CD14-positive monocyte (primary cell): ENCODE data around the gene MAP3K20. TPM values are rescaled to one million over a fixed set of nuclear protein-coding genes. Genes with fewer than 3 reads are reported as not detected.

Experiments used
- DNase-seq, 3 donors: peaks; one replicate each; pipeline ENCODE4 v3.0.0-alpha.2; 2011 to 2022
- H2AFZ ChIP-seq: 2 replicates; pipeline ENCODE4 v1.6.0; 2012; ENCODE audit warnings: mild to moderate bottlenecking, low read depth, low read length, inconsistent platforms; ENCODE audit not compliant: insufficient read depth, poor library complexity, severe bottlenecking
- H3K27ac ChIP-seq, 2 donors: 1 replicate in 1 of 2; 2 replicates in 1 of 2; pipeline ENCODE4 v1.5.1; 2012 to 2013; ENCODE audit warnings: low read length in 2 of 2, control low read depth in 1 of 2, inconsistent platforms in 1 of 2, low read depth in 1 of 2, mild to moderate bottlenecking in 1 of 2
- H3K27me3 ChIP-seq, 2 donors: one replicate each; pipeline versions ENCODE4 v1.6.0 to v1.6.1; 2011 to 2013; ENCODE audit warnings: low read length in 2 of 2; ENCODE audit not compliant: control insufficient read depth in 2 of 2, insufficient read depth in 2 of 2
- H3K36me3 ChIP-seq, 2 donors: replicated peaks in 1 of 2; 1 replicate in 1 of 2; 2 replicates in 1 of 2; pipeline versions ENCODE4 v1.5.1 to v1.6.1; 2012 to 2013; ENCODE audit warnings: low read length in 2 of 2, control low read depth in 1 of 2, inconsistent platforms in 1 of 2, mild to moderate bottlenecking in 1 of 2; ENCODE audit not compliant: insufficient read depth in 2 of 2, control insufficient read depth in 1 of 2
- H3K4me1 ChIP-seq, 2 donors: 1 replicate in 1 of 2; 2 replicates in 1 of 2; pipeline versions ENCODE4 v1.5.1 to v1.6.1; 2012 to 2013; ENCODE audit warnings: low read length in 2 of 2, control low read depth in 1 of 2, inconsistent platforms in 1 of 2, mild to moderate bottlenecking in 1 of 2, moderate library complexity in 1 of 2; ENCODE audit not compliant: insufficient read depth in 2 of 2, control insufficient read depth in 1 of 2
- H3K4me2 ChIP-seq: replicated peaks from 2 replicates; pipeline ENCODE3; 2012; ENCODE audit warnings: low read length, moderate library complexity, mild to moderate bottlenecking; ENCODE audit not compliant: poor library complexity, severe bottlenecking; ENCODE audit errors: extremely low read depth
- H3K4me3 ChIP-seq, 3 experiments: fragments of 200-600 bp in 1 of 3; sonication (generic) in 1 of 3; replicated peaks in 1 of 3; 1 replicate in 2 of 3; 2 replicates in 1 of 3; pipeline ENCODE4 v1.5.1; 2011 to 2013; ENCODE audit warnings: low read length in 3 of 3, mild to moderate bottlenecking in 3 of 3, control low read depth in 2 of 3, low read depth in 2 of 3, inconsistent platforms in 1 of 3, moderate library complexity in 1 of 3
- H3K79me2 ChIP-seq: 2 replicates; pipeline ENCODE4 v1.6.0; 2012; ENCODE audit warnings: mild to moderate bottlenecking, control low read depth, inconsistent platforms, low read length, moderate library complexity; ENCODE audit not compliant: insufficient read depth
- H3K9ac ChIP-seq: 2 replicates; pipeline ENCODE4 v1.6.0; 2017; ENCODE audit warnings: low read length, mild to moderate bottlenecking; ENCODE audit not compliant: insufficient read depth, poor library complexity, severe bottlenecking
- H3K9me3 ChIP-seq, 2 donors: replicated peaks in 1 of 2; 1 replicate in 1 of 2; 2 replicates in 1 of 2; pipeline versions ENCODE4 v1.5.1 to v1.6.1; 2012 to 2013; ENCODE audit warnings: low read length in 2 of 2, control low read depth in 1 of 2; ENCODE audit not compliant: control insufficient read depth in 1 of 2, insufficient read depth in 1 of 2
- H4K20me1 ChIP-seq: 2 replicates; pipeline ENCODE4 v1.6.0; 2012; ENCODE audit warnings: mild to moderate bottlenecking, low read length, control low read depth, moderate library complexity; ENCODE audit not compliant: insufficient read depth
- H3K27ac Mint-ChIP-seq, 7 donors: one replicate each; pipeline ENCODE4 v1.8.0; 2020; ENCODE audit warnings: mild to moderate bottlenecking in 7 of 7, mixed read lengths in 7 of 7, moderate library complexity in 6 of 7, inconsistent platforms in 2 of 7
- H3K27me3 Mint-ChIP-seq, 3 donors: one replicate each; pipeline ENCODE4 v1.8.0; 2021 to 2022; ENCODE audit warnings: low read depth in 3 of 3, mild to moderate bottlenecking in 3 of 3, mixed read lengths in 3 of 3, moderate library complexity in 3 of 3, inconsistent platforms in 1 of 3
- H3K36me3 Mint-ChIP-seq, 2 donors: one replicate each; pipeline ENCODE4 v1.8.0; 2020; ENCODE audit warnings: mixed read lengths in 2 of 2, inconsistent platforms in 1 of 2, mild to moderate bottlenecking in 1 of 2
- H3K4me1 Mint-ChIP-seq: one replicate; pipeline ENCODE4 v1.8.0; 2020; ENCODE audit warnings: mild to moderate bottlenecking, mixed read lengths
- H3K4me3 Mint-ChIP-seq, 2 donors: one replicate each; pipeline ENCODE4 v1.8.0; 2020; ENCODE audit warnings: mild to moderate bottlenecking in 2 of 2, mixed read lengths in 2 of 2, moderate library complexity in 1 of 2
- H3K9me3 Mint-ChIP-seq, 7 donors: one replicate each; pipeline ENCODE4 v1.8.0; 2020 to 2022; ENCODE audit warnings: mixed read lengths in 7 of 7, mild to moderate bottlenecking in 6 of 7, moderate library complexity in 6 of 7, inconsistent platforms in 2 of 7
- CTCF ChIP-seq: fragments of 200-600 bp; IDR thresholded peaks from one replicate; pipeline ENCODE4 v1.8.0; 2022; ENCODE audit warnings: antibody characterized with exemption, mild to moderate bottlenecking
- WGBS: methylation state at CpG from one replicate; pipeline ENCODE4 v1.1.5; 2013; ENCODE audit warnings: missing lambda C conversion rate; ENCODE audit not compliant: insufficient coverage; 5-methylcytosine and 5-hydroxymethylcytosine counted together
- intact Hi-C, 2 donors: fragments of 100-400 bp; cut with micrococcal nuclease; formaldehyde crosslinking; loops; one replicate each; pipeline versions ENCODE4 v1.15.0 to v1.15.1; 2023
- polyA plus RNA-seq, 3 donors: library from polyadenylated mRNA; depleted of rRNA in 1 of 3; unstranded in 2 of 3; stranded (reverse) in 1 of 3; fragments of 300-500 nt in 2 of 3; fragments of >200 nt in 1 of 3; fragmentation: Illumina TruSeq in 2 of 3; gene quantifications; 1 replicate in 2 of 3; 2 replicates in 1 of 3; pipeline ENCODE4 v1.2.3, GENCODE V29; 2012 to 2021

MAP3K20 gene
- polyA plus RNA-seq, 3 donors = 14.3 to 30.7 (median 21.6) TPM

GRCh38 chr2:173195100-173195499 is 119.5 kb downstream of the MAP3K20 start:
- intact Hi-C loops = no loop called here
- Histone ChIP-seq H3K4me3 (no peak overlapping the region), H3K79me2 (no peaks in the 10 kb centered on the region), H4K20me1 (no peaks in the 10 kb centered on the region), H3K9me3 (no peaks in the 10 kb centered on the region), H3K36me3 (peaks cover 47 to 91% of the 10 kb centered on the region in 2 donors), H3K9ac (no peak overlapping the region), H3K27ac (no peak overlapping the region), H3K27me3 (no peaks in the 10 kb centered on the region), H3K4me1 (no peaks in the 10 kb centered on the region), H2AFZ (no peak overlapping the region), H3K4me2 (no peak overlapping the region)
- TF ChIP-seq CTCF = no peak
- Mint-ChIP-seq H3K4me1 (no peaks in the 10 kb centered on the region), H3K9me3 (peaks cover 0 to 1% (median 0%) of the 10 kb centered on the region in 7 donors), H3K27ac (no peak overlapping the region), H3K27me3 (peaks cover 0 to 1% (median 0%) of the 10 kb centered on the region in 3 donors), H3K4me3 (no peak overlapping the region), H3K36me3 (peaks cover 66 to 72% of the 10 kb centered on the region in 2 donors)
- DNase-seq = no peak
- WGBS = no CpG with 5 or more reads among the region's 3 CpGs

- Histone ChIP-seq H2AFZ (no peak overlapping the region), H3K9me3 (no peaks in the 10 kb centered on the region), H3K36me3 (peaks cover 50 to 89% of the 10 kb centered on the region in 2 donors), H3K4me1 (no peaks in the 10 kb centered on the region), H3K79me2 (no peaks in the 10 kb centered on the region), H3K4me2 (no peak overlapping the region), H3K27ac (no peak overlapping the region), H3K27me3 (no peaks in the 10 kb centered on the region), H3K4me3 (no peak overlapping the region), H3K9ac (no peak overlapping the region), H4K20me1 (no peaks in the 10 kb centered on the region)
- Mint-ChIP-seq H3K4me1 (no peaks in the 10 kb centered on the region), H3K27me3 (peaks cover 0 to 1% (median 0%) of the 10 kb centered on the region in 3 donors), H3K4me3 (no peak overlapping the region), H3K36me3 (peaks cover 59 to 67% of the 10 kb centered on the region in 2 donors), H3K9me3 (peaks cover 0 to 1% (median 0%) of the 10 kb centered on the region in 7 donors), H3K27ac (peak overlapping the region in 1 of 7 donors; percentile 81)
- no peak for DNase-seq
- intact Hi-C loops = no loop called here
- no peak for TF ChIP-seq CTCF
- WGBS = 100% methylated on average over 3 of the region's 6 CpGs
Measured at GRCh38 chr2:173196080-173196479, 120.4 kb downstream of the MAP3K20 start.
